ENCODE results near the gene JAZF1. TPM values are rescaled to one million over a fixed set of nuclear protein-coding genes. Genes with fewer than 3 reads are reported as not detected.

The JAZF1 gene
- total RNA-seq, 1 donor from 2014 or later = 29.4 TPM

- peaks cover 7% of the 10 kb centered on the region for H3K9me3 ChIP-seq (replicated peaks)
- H3K27ac ChIP-seq (replicated peaks) = no peak overlapping the region
- H3K4me3 ChIP-seq = no peak overlapping the region
- DNase-seq = no peak
- TF ChIP-seq, protein P1, sequence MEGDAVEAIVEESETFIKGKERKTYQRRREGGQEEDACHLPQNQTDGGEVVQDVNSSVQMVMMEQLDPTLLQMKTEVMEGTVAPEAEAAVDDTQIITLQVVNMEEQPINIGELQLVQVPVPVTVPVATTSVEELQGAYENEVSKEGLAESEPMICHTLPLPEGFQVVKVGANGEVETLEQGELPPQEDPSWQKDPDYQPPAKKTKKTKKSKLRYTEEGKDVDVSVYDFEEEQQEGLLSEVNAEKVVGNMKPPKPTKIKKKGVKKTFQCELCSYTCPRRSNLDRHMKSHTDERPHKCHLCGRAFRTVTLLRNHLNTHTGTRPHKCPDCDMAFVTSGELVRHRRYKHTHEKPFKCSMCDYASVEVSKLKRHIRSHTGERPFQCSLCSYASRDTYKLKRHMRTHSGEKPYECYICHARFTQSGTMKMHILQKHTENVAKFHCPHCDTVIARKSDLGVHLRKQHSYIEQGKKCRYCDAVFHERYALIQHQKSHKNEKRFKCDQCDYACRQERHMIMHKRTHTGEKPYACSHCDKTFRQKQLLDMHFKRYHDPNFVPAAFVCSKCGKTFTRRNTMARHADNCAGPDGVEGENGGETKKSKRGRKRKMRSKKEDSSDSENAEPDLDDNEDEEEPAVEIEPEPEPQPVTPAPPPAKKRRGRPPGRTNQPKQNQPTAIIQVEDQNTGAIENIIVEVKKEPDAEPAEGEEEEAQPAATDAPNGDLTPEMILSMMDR (IDR thresholded peaks at IDR 0.05; ENCODE audit: borderline replicate concordance) = no peak
- H3K36me3 ChIP-seq = peaks cover 6% of the 10 kb centered on the region
- H3K27me3 ChIP-seq (ENCODE audit: low read depth) = no peaks in the 10 kb centered on the region
- intact Hi-C loops (cut with micrococcal nuclease) = no loop called here
- peaks cover 35% of the 10 kb centered on the region for H3K4me1 ChIP-seq
Measured at GRCh38 chr7:27920281-27920946, 260.2 kb downstream of the JAZF1 start.

GRCh38 chr7:27918503-27918902, 262.1 kb downstream of the JAZF1 start:
- TF ChIP-seq, protein P1 (IDR thresholded peaks at IDR 0.05; ENCODE audit: borderline replicate concordance) = no peak
- H3K9me3 ChIP-seq (replicated peaks) = peaks cover 7% of the 10 kb centered on the region
- no peak for DNase-seq
- no peaks in the 10 kb centered on the region for H3K27me3 ChIP-seq (ENCODE audit: low read depth)
- peaks cover 44% of the 10 kb centered on the region for H3K4me1 ChIP-seq
- intact Hi-C loops (cut with micrococcal nuclease) = no loop called here
- no peak overlapping the region for H3K4me3 ChIP-seq
- no peak overlapping the region for H3K27ac ChIP-seq (replicated peaks)
- peaks cover 6% of the 10 kb centered on the region for H3K36me3 ChIP-seq

GRCh38 chr7:27917774-27918314, 262.8 kb downstream of the JAZF1 start:
- peaks cover 6% of the 10 kb centered on the region for H3K36me3 ChIP-seq
- H3K4me1 ChIP-seq = peaks cover 37% of the 10 kb centered on the region
- DNase-seq = no peak
- H3K4me3 ChIP-seq = no peak overlapping the region
- intact Hi-C loops (cut with micrococcal nuclease) = no loop called here
- H3K27me3 ChIP-seq (ENCODE audit: low read depth) = no peaks in the 10 kb centered on the region
- no peak overlapping the region for H3K27ac ChIP-seq (replicated peaks)
- TF ChIP-seq, protein P1 (IDR thresholded peaks at IDR 0.05; ENCODE audit: borderline replicate concordance) = no peak
- peaks cover 7% of the 10 kb centered on the region for H3K9me3 ChIP-seq (replicated peaks)

GRCh38 chr7:27917119-27917518, 263.5 kb downstream of the JAZF1 start:
- H3K27ac ChIP-seq (replicated peaks) = no peak overlapping the region

DNA sequence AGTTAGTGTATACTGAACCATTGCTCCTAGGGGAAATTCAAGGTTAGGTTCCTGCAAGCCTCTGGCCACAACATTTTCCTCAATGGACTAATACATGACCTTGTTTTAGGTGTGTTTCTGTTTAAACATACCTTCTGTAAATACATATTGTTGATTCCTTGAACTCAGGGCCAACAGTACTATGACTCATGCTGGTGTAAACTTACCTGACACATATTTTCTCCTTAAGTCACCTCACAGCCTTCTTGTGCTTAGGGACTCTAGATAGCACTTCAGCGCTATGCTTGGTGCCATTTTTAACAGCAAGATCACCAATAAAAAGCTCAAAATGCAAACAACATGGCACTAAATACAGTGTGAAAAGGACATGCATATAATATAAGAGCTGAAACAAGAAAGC, 264.2 kb downstream of the JAZF1 start:
- intact Hi-C loops (cut with micrococcal nuclease) = no loop called here
- no peak overlapping the region for H3K27ac ChIP-seq (replicated peaks)

More at GRCh38 chr7:27917119-27917518, 263.5 kb downstream of the JAZF1 start:
- Histone ChIP-seq H3K36me3 (peaks cover 6% of the 10 kb centered on the region), H3K4me3 (no peak overlapping the region), H3K4me1 (peaks cover 34% of the 10 kb centered on the region), H3K27me3 (ENCODE audit: low read depth) (no peaks in the 10 kb centered on the region), H3K9me3 (replicated peaks) (peaks cover 7% of the 10 kb centered on the region)
- TF ChIP-seq, protein P1 (IDR thresholded peaks at IDR 0.05; ENCODE audit: borderline replicate concordance) = no peak
- no peak for DNase-seq
- intact Hi-C loops (cut with micrococcal nuclease) = no loop called here

More for the DNA sequence above, 264.2 kb downstream of the JAZF1 start:
- H3K9me3 ChIP-seq (replicated peaks) = peaks cover 7% of the 10 kb centered on the region
- H3K4me1 ChIP-seq = peaks cover 33% of the 10 kb centered on the region
- TF ChIP-seq, protein P1 (IDR thresholded peaks at IDR 0.05; ENCODE audit: borderline replicate concordance) = no peak
- H3K27me3 ChIP-seq (ENCODE audit: low read depth) = no peaks in the 10 kb centered on the region
- H3K36me3 ChIP-seq = peaks cover 6% of the 10 kb centered on the region
- no peak overlapping the region for H3K4me3 ChIP-seq
- DNase-seq = no peak

Data from left ventricle myocardium inferior (tissue), 1 donor.